HUES6 (cell line): ENCODE data around the gene MAP1S.
A peak's percentile ranks its signal among the peaks of the same experiment; 100 is the strongest.

ENCODE experiments used
- H3K27ac ChIP-seq: 2 replicates; pipeline ENCODE4 v1.7.0; 2013; ENCODE audit warnings: low read depth, mild to moderate bottlenecking, low read length, inconsistent platforms
- H3K27me3 ChIP-seq: 2 replicates; pipeline ENCODE4 v1.6.1; 2013; ENCODE audit warnings: low read length; ENCODE audit not compliant: control insufficient read depth, insufficient read depth
- H3K36me3 ChIP-seq: 2 replicates; pipeline ENCODE4 v1.6.1; 2013; ENCODE audit warnings: low read length; ENCODE audit not compliant: control insufficient read depth, insufficient read depth
- H3K4me1 ChIP-seq: 2 replicates; pipeline ENCODE4 v1.6.1; 2013; ENCODE audit warnings: low read length; ENCODE audit not compliant: control insufficient read depth, insufficient read depth
- H3K4me3 ChIP-seq: 2 replicates; pipeline ENCODE4 v1.5.1; 2013; ENCODE audit warnings: low read depth, low read length
- H3K9ac ChIP-seq: one replicate; pipeline ENCODE4 v1.6.1; 2013; ENCODE audit warnings: mild to moderate bottlenecking, low read length
- H3K9me3 ChIP-seq: 2 replicates; pipeline ENCODE4 v1.6.1; 2013; ENCODE audit warnings: low read depth, low read length; ENCODE audit not compliant: control insufficient read depth, insufficient read depth

The MAP1S gene

GRCh38 chr19:17755443-17755890 lies 36.2 kb downstream of the MAP1S start:
- H3K36me3 ChIP-seq = no peaks in the 10 kb centered on the region
- no peaks in the 10 kb centered on the region for H3K9me3 ChIP-seq
- H3K4me3 ChIP-seq = no peak overlapping the region
- no peaks in the 10 kb centered on the region; the same call in 1 of the 2 replicates for H3K4me1 ChIP-seq
- no peak overlapping the region for H3K27ac ChIP-seq
- H3K9ac ChIP-seq = no peak overlapping the region
- no peaks in the 10 kb centered on the region for H3K27me3 ChIP-seq

GRCh38 chr19:17755977-17756670 lies 36.8 kb downstream of the MAP1S start:
- Histone ChIP-seq H3K27me3 (no peaks in the 10 kb centered on the region), H3K9me3 (no peaks in the 10 kb centered on the region), H3K9ac (no peak overlapping the region), H3K4me3 (no peak overlapping the region), H3K4me1 (no peaks in the 10 kb centered on the region; the same call in 1 of the 2 replicates), H3K36me3 (no peaks in the 10 kb centered on the region), H3K27ac (no peak overlapping the region)

GRCh38 chr19:17757125-17757524 lies 37.8 kb downstream of the MAP1S start:
- Histone ChIP-seq H3K36me3 (no peaks in the 10 kb centered on the region), H3K4me1 (no peaks in the 10 kb centered on the region; the same call in 1 of the 2 replicates), H3K9ac (no peak overlapping the region), H3K4me3 (no peak overlapping the region), H3K9me3 (no peaks in the 10 kb centered on the region), H3K27me3 (no peaks in the 10 kb centered on the region), H3K27ac (no peak overlapping the region)

GRCh38 chr19:17758515-17758914 lies 39.2 kb downstream of the MAP1S start:
- no peak overlapping the region for H3K27ac ChIP-seq
- no peaks in the 10 kb centered on the region for H3K9me3 ChIP-seq
- H3K36me3 ChIP-seq = no peaks in the 10 kb centered on the region
- no peak overlapping the region for H3K4me3 ChIP-seq
- H3K4me1 ChIP-seq = no peaks in the 10 kb centered on the region; the same call in 1 of the 2 replicates
- no peaks in the 10 kb centered on the region for H3K27me3 ChIP-seq
- no peak overlapping the region for H3K9ac ChIP-seq

GRCh38 chr19:17761148-17761547 lies 41.9 kb downstream of the MAP1S start:
- Histone ChIP-seq H3K27ac (no peak overlapping the region), H3K9ac (no peak overlapping the region), H3K36me3 (no peaks in the 10 kb centered on the region)

GRCh38 chr19:17762505-17763229 lies 43.4 kb downstream of the MAP1S start:
- no peak overlapping the region for H3K9ac ChIP-seq
- H3K4me3 ChIP-seq = peak overlapping the region; percentile 22
- H3K36me3 ChIP-seq = no peaks in the 10 kb centered on the region
- H3K27me3 ChIP-seq = no peaks in the 10 kb centered on the region
- H3K4me1 ChIP-seq = peaks cover 3% of the 10 kb centered on the region
- no peaks in the 10 kb centered on the region for H3K9me3 ChIP-seq
- H3K27ac ChIP-seq = no peak overlapping the region

More at GRCh38 chr19:17761148-17761547, 41.9 kb downstream of the MAP1S start:
- Histone ChIP-seq H3K4me3 (no peak overlapping the region), H3K27me3 (no peaks in the 10 kb centered on the region), H3K9me3 (no peaks in the 10 kb centered on the region), H3K4me1 (no peaks in the 10 kb centered on the region)

GRCh38 chr19:17764348-17764747 lies 45.1 kb downstream of the MAP1S start:
- H3K27me3 ChIP-seq = no peaks in the 10 kb centered on the region
- H3K9ac ChIP-seq = no peak overlapping the region
- peaks cover 3% of the 10 kb centered on the region for H3K4me1 ChIP-seq
- H3K9me3 ChIP-seq = no peaks in the 10 kb centered on the region
- H3K36me3 ChIP-seq = no peaks in the 10 kb centered on the region
- no peak overlapping the region for H3K4me3 ChIP-seq
- H3K27ac ChIP-seq = no peak overlapping the region

GRCh38 chr19:17765069-17765618 lies 45.9 kb downstream of the MAP1S start:
- Histone ChIP-seq H3K9ac (no peak overlapping the region), H3K27ac (no peak overlapping the region), H3K36me3 (no peaks in the 10 kb centered on the region), H3K27me3 (no peaks in the 10 kb centered on the region), H3K4me1 (peaks cover 3% of the 10 kb centered on the region), H3K9me3 (no peaks in the 10 kb centered on the region), H3K4me3 (no peak overlapping the region)

GRCh38 chr19:17766543-17767131 lies 47.4 kb downstream of the MAP1S start:
- Histone ChIP-seq H3K9me3 (no peaks in the 10 kb centered on the region), H3K4me1 (peaks cover 3% of the 10 kb centered on the region), H3K27ac (no peak overlapping the region), H3K36me3 (no peaks in the 10 kb centered on the region), H3K27me3 (no peaks in the 10 kb centered on the region), H3K9ac (no peak overlapping the region), H3K4me3 (peak overlapping the region; percentile 39; the same call in 1 of the 2 replicates)

GRCh38 chr19:17767559-17767958 lies 48.3 kb downstream of the MAP1S start:
- Histone ChIP-seq H3K27me3 (no peaks in the 10 kb centered on the region), H3K4me3 (no peak overlapping the region), H3K9me3 (no peaks in the 10 kb centered on the region), H3K36me3 (peaks cover 5% of the 10 kb centered on the region; the same call in 1 of the 2 replicates), H3K4me1 (peaks cover 3% of the 10 kb centered on the region), H3K27ac (no peak overlapping the region), H3K9ac (no peak overlapping the region)

GRCh38 chr19:17770613-17771012 lies 51.3 kb downstream of the MAP1S start:
- Histone ChIP-seq H3K36me3 (peaks cover 5% of the 10 kb centered on the region; the same call in 1 of the 2 replicates), H3K27ac (no peak overlapping the region), H3K27me3 (no peaks in the 10 kb centered on the region), H3K4me3 (no peak overlapping the region), H3K9me3 (no peaks in the 10 kb centered on the region), H3K4me1 (peaks cover 3% of the 10 kb centered on the region), H3K9ac (no peak overlapping the region)
